NOMO-1 treated with dmso at 0.1 percent for 144 hours (cell line): ENCODE results near the gene PRKCE.

Experiments
- DNase-seq: peaks from one replicate; lab custom pipeline; 2025; ENCODE audit not compliant: unreplicated experiment; lab: John Stamatoyannopoulos, UW

The PRKCE gene

DNA sequence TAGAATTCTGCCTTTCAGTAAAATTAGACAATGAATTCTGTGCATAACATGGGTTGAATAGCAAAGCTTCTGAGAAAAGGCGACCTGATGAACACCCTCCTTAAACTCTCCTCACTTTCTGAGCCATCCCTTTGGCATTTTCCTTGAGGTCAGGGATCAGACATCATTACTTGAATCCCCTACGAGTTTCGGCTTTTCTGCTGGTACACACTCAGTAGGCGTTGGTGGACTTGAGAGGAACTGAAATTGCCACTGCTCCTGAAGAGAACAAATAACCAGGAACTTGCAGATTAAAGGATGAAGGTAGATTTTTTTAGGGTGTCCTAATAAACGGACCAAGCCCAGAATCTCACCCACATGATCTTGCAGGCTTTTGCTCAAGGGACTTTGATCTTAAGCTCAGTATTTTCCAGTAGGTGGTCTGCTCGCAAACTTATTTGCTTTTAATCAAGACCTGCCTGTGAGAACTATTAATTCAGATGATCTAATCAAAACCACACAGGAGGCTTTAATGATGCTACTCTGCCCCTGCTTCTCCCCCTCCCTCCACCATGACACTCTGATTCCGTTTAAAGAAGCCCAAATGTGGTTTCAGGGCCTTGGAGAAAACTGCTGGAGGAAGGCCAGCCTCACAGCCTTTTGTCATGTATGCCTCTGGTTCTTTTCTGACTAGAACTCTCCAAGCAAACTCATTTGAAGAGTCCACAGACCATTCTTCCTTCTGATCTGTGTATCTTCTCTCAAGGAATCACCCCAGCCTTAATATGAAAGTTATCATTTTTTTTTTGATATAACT is 124.9 kb downstream of the PRKCE start:
- DNase-seq: no peak

DNA sequence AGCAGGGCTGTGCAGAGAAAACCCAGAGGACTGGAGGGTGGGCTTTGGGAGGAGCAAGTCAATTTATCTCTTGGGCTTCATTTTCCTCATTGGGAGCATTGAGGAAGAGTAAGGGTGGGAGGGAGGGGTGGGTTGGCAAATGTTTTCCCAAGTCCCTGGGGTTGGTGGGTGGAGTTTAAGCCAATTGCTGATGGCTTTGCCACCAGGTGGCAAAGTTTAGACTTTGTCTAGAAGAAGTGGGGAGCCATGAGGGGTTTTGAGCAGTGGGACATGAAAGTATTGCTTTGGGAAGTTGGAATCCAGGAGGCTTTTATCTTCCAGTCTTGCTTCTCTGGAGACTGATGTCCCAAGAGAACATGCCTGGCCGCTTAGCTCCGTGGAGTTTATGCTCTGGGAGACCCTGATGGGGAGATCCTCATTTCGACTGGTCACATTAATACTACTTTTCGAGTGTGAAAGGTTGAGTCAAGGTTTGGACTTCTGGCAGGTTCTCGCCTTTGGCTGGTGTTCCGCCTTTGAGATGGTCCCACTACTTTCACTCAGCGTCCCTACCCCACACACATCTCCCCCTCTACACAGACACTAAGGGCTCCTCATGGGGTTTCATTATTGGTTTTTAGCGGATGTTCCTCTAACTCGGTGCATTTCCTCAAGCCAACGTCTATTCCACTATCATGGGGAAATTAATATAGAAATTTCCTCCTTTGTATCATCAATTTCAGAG is 126.7 kb downstream of the PRKCE start:
- peak; percentile 11 for DNase-seq

DNA sequence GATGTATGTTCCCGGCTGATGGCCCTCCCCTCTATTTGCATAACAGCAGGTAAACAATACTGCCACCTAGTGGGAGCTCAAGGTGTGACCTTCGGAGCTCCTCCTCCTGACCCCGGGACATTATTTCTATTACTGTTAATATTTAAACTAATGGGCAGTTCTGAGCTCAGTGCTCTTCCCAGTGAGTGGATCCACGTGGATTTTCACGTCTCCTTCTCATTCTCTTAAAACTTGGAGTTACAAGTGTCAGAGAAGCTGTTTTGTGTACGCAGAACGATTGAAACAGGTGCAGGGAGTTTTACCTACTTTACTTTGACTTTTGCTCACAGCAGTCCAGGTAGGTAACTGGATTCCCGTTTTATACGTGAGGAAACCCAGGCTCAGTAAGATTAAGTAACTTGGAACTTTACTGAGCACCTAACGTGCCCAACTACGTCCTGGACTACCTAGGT is 127.3 kb downstream of the PRKCE start:
- DNase-seq: no peak

DNA sequence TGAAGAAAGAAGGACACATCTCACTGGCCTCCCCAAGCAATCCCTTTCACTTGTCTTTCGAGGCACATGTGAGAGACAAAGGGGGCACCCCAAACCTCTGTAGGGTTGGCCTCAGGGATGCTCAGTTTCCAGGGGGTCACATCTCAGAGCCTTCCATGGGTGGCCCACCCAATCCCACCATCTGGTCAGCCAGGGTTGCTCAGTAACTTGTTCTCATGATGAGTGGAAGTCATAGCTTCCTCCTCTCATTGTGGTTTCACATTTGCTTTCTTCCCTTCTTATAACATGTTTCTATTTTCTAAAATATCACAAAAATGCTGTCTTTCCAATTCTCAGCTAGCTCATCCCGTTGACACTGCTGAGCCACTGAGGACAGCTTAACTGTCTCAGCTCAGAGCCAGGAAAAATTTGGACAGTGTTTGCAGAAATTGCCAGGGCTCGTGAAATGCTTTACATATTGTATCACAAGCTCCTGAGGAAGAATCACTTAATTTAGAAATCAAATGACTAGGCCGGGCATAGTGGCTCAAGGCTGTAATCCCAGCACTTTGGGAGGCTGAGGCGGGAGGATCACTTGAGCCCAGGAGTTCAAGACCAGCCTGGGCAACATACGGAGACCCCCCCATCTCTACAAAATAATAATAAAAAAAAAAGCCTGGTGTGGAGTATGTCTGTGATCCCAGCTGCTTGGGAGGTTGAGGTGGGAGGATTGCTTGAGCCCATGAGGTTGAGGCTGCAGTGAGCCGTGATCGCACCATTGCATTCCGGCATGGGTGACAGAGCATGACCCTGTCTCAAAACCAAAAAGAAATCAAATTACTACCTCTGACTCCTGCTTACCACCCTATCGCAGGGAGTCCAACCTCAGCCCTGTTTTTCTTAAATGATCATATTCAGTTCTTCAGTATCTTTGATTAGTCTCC is 129.3 kb downstream of the PRKCE start:
- no peak for DNase-seq

DNA sequence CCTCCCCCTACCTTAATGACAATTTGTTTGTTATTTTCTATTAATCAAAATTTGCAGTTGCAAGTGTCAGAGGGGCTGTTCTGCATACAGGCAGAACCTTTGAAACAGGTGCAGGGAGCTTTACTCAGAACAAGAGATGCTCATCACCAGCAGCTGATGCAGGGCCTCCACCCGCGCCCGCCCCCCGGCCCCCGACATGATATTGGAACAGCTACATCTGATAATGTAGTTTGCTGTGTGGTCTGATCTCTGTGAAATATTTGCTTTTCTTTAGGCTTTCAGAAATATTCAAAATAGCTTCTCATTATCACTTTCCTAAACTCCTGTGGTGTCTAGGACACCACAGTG is 130.0 kb downstream of the PRKCE start:
- no peak for DNase-seq

DNA sequence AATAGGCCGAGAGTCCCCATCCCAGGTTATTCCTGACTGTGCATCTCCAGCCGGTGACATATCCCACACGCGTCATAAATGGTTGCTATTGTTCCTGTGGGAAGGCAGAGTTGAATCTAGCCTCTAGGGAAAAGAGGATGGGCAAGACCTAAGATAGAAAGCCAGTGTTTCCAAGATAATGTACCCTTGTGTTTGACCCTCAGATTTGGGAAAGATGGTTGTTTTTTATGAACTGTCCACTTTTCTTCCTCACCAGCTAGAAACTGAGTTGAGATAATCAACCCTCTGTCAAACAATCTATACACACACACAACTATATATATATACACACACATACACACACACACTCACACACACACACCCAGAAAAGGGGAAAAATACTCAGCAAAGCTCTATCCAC is 131.0 kb downstream of the PRKCE start:
- no peak for DNase-seq

DNA sequence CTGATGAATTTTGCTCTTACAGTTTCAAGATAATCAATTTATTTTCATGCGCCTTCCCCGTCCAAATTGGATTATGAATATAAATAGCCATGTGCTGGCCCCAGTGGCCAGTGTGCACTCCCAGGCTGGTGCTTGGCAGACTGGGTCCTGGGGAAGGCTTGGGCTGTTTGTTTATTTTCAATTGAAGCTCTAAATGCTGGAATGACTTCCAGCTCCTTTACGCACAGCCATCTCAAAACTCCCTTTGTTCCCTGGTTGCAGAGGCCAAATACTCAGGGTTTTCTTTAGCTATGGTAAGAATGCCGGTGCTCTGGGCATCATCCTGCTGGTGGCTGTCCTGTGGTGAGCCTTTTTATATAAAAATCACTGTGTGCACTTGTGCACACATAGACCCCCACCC is 131.5 kb downstream of the PRKCE start:
- no peak for DNase-seq

DNA sequence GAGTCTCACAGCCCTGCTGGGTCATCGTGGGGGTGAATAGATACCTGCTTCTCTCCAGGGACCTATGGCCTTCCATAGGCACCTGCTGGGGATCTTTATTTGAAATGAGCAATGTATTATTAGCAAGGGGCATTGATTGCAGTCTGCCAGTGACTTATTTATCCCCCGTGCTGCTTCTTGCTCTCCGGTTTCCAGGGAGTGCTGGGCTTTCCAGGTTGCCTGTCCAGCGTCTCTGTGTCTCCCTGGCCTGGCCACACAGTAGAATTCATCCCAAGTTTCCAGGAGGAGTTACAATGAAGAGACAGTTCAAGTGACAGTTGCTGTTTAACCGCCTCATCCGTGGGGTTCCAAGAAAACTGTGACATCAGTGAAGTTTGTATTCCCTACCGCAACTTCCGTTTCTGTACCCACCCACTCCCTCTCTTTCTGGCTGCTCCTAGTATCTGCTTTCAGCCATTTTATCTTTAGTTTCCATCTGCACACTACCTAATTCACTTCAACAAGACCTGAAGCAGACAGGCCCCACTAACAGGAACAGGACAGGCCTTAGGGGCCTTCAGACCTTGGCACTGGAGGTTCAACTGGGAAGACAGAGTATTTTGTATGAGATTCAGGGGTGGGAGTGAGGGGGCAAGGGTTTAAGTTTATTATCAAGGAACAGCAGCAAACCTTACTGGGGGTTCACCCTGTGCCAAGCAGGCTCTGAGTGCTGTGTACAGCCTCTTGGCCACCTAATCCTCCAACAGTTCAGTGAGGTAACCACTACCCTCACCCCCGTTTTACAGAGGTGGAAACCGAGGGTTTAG is 134.8 kb downstream of the PRKCE start:
- no peak for DNase-seq

DNA sequence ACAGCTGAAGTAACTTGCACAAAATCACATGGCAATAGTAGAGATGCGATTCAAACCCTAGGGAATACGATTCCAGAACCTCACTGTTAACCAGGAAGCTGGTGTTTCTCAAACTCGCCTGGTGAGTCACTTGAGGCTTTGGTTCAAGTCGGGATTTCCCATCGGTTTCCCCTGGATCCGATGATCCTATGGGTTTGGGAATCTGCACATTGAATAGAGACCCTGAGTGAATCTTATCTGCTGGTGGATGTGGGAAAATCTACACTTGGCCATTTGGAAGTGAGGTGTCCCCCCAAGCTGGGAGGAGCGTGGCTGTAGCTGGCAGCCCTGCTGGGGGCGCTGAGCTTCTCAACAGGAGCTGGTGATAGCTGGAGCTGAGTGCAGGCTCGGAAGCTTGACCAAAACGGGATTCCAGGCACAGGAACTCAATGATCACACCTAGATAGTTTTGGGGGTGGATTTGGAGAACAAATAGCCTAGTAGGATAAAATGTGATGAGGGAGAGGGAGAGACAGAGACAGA is 135.4 kb downstream of the PRKCE start:
- no peak for DNase-seq

DNA sequence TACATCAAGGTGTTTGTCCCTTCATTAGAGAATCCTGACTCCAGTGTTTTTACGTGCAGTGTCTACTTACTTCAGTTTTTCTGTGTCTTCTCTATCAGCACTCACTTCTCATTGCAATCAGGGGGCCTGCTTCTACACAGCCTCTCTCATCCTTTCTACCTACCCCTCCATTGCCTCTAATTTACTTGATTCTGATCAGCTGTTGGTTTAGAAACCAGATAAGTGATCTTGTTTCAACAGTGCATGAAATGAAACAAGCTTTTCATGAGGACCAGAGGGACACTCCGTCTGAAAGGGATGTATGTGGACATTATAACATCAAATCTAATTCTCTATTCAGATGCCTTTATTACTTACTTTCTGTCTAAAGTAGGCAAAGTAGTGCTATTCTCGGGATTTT is 136.9 kb downstream of the PRKCE start:
- no peak for DNase-seq

DNA sequence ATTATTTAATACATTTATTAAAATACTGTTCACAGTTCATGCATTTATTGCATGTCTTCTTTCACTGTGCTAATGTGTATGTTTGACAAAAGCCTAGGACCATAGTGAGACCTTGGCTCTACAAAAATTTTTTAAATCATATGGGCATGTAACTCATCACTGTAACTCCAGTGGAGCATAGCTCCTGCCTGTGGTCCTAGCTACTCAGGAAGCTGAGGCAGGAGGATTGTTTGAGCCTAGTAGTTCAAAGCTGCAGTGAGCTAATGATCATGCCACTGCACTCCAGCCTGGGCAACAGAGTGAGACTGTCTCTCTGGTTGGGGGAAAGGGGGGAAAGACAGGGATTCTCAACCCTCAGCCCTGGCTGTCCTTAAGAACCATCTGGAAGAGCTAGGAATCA is 137.8 kb downstream of the PRKCE start:
- no peak for DNase-seq

DNA sequence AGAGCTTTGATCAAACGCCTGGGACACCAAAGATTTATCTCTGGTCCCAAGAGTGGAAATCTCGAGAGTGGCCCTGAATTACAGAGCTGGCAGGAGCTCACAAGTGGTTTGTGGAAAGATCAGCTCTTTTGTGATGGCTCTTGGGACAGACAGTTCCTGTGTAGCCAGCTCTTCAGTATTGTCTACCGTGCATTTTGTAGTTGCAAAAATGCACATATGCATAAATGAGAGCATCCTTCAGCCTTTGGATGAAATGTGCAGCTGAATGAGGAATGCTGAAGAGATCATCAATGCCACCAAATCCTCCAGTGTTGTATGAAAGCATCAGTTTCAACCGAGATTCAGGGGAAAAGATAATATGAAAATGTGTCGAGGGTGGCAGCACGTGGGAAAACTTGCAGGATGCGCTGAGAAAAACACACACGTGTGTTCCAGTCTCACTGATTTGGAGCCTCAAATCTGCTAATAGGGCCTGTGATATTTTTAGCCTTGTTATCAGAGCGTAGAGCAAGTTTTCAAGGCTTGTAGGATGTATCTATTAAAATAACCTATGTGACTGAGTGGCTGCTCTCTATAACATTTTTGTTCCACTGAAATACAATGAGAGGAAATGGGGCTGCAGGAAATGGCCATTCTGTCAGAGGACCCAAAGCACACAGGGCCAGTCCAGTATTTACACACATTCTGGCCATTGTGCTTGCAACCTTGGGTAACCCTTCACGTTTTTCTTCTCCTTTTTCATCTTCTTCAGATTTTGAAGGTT is 138.7 kb downstream of the PRKCE start:
- no peak for DNase-seq

DNA sequence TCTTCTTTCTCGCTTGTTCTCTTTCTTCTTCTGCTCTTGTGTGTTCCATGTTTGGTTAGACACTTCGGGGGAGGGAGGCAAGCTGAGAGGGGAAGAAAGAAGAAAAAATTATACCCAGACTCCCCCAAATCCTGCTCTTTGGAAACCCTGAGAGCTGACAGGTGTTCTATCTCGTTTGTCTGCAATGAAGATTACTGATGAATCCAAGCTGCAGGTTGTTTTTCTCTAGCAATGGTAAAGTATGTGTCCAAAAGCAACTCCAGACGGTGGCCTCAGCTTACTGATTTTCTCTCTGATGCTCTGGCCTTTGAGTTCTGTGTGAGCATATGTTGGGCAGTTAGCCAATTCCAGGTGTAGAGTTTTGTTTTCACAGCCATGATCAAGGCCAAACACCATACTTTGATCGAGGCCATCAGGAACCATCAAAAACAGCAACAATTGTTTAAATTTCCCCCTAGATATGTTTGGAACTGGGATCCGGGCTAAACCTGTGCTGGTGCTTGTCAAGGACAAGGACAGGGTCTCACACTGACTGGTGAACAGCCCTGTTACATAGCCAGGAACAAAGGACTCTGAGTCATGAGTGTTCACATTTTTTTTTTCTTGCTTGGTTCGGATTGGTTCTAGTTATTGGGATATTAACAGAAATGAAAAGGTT is 142.0 kb downstream of the PRKCE start:
- no peak for DNase-seq

DNA sequence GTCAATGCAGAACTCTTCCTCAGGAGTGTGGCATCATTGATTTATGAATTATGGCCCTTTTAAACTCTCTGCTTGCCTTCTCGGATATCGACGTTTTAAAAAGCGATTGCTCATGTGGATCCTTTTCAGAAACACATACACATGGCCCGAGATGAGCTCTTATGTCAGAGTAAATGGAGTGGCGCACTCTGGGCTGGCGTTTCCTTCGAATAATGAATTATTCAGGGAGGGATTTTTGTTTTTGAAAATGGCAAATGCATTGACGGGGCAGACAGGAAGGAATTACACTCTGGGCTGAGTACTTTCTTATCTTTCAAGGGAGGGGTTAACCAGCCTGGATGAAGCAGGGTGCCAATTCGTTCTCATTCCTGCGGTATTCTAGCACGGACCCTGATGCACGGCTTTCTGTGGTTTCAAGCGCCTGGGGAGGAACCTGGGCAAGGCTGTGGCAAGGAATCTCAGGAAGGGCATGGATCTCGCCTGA is 142.7 kb downstream of the PRKCE start:
- no peak for DNase-seq

DNA sequence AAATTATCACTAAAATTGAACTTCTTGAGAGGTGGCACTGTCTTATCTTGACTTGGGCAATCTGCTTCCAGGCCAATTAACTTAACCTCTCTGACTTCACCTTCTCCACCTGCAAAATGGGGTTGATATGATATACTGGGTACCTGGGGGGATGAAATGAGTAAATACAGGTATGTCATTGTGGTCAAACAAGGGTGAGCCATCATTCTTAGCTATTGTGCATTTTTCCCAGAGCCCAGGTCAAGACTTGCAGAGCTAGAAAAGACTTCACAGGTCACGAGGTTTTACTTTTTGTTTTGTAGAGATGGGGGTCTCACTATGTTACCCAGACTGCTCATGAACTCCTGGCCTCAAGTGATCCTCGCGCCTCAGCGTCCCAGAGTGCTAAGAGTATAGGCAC is 145.0 kb downstream of the PRKCE start:
- DNase-seq: no peak

DNA sequence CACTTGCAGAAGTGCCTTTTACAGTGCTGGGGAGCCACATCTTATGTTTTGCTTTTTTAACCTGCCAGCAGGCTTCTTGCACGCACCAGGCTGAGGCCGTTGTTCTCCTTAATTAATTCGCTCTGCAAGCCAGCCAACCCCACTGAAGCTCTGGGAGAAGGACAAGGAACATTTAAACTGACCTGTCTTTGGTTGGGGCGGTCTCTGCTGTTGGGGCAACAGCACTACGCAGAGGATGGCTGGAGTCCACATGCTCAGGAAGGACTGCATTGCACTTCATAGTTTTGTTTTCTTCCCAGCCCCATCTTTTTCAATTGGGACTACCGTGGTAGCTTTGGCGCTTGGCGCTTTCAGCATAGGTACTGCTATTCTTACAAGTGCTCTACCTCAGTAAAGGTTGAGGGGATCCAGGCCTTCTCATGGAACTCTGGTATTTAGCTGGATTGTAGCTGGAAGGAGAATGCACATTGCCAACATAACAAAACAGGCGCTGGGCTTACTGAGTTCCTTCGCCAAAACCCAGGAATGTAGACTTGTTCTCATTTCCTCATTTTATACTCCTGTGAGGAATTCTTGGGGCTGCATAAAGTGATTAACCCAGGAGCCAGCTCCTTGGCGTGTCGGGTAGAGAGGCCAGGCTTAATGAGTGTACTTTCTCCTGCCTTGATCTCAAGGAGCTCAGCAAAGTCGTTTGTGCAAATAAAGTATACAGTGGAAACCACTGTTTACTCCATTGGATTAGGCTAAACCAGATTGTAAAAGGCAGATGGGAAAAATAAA is 146.2 kb downstream of the PRKCE start:
- DNase-seq: no peak

DNA sequence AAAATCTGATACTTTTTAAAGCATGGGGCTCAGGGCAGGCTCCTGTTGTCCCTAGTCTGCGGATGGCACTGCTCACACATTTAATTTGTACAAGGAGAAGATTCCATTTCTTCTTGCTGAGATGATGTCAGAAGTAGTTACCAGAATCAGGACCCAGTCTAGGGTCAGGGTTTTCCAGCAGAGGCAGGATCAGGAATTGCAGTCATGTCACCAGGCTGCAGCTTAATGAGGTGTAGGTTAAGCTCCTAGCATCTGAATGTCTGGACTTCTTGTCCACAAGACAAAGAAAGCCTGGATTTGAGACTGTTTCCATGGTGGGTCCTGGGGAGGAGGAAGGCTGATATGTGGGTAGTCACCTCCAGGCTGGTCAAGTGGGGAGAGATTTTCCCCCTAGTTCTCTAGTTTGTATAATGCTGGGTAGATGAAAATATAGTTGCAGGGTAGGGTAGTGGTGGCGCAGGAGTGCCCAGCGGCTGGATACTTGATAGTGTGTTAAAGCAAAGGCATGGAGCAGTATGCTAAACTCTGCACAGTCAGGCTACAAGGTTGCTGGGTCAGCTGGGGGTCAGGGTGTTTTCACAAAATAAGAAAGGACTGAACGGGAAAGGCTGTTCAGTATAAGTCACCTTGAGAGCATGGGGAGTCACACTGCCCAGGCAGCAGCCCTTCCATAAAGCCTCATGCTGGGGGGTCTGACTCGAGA is 148.4 kb downstream of the PRKCE start:
- no peak for DNase-seq
